IPS DF 6.9 (cell line): ENCODE results near the gene EFCAB8.
"Not testable (repeated sequence)": the region's sequence is repeated elsewhere in the genome, so short reads cannot be mapped to it uniquely, and the experiment has no call there.

ENCODE experiments used
- DNase-seq: peaks from one replicate; pipeline ENCODE4 v3.0.0-alpha.2; 2013; ENCODE audit warnings: low read depth, low spot score
- H3K27ac ChIP-seq: one replicate; pipeline ENCODE4 v1.5.1; 2013; ENCODE audit warnings: low read length, control low read depth
- H3K27me3 ChIP-seq: 2 replicates; pipeline ENCODE4 v1.6.1; 2013; ENCODE audit warnings: mild to moderate bottlenecking, low read length; ENCODE audit not compliant: control insufficient read depth, insufficient read depth
- H3K36me3 ChIP-seq: 2 replicates; pipeline ENCODE4 v1.6.1; 2013; ENCODE audit warnings: low read length; ENCODE audit not compliant: control insufficient read depth, insufficient read depth
- H3K4me1 ChIP-seq: 2 replicates; pipeline ENCODE4 v1.6.1; 2013; ENCODE audit warnings: low read length; ENCODE audit not compliant: control insufficient read depth, insufficient read depth
- H3K4me3 ChIP-seq: 2 replicates; pipeline ENCODE4 v1.5.1; 2013; ENCODE audit warnings: mild to moderate bottlenecking, low read length
- H3K9me3 ChIP-seq: 2 replicates; pipeline ENCODE4 v1.6.1; 2013; ENCODE audit warnings: low read length, inconsistent platforms; ENCODE audit not compliant: control insufficient read depth, insufficient read depth
- WGBS: extraction: QIAGEN DNeasy Blood & Tissue Kit; methylation state at CpG from one replicate; pipeline ENCODE4 v1.1.7; 2013; ENCODE audit warnings: mixed read lengths, missing lambda C conversion rate; ENCODE audit not compliant: insufficient read length, insufficient coverage; 5-methylcytosine and 5-hydroxymethylcytosine counted together

The EFCAB8 gene

GRCh38 chr20:32896521-32897280, 38.0 kb downstream of the EFCAB8 start:
- Histone ChIP-seq H3K4me1 (0 out of 2 replicates have a peak, but pooled peaks cover 1% of the 10 kb centered on the region), H3K4me3 (no peak overlapping the region), H3K36me3 (no peaks in the 10 kb centered on the region), H3K27me3 (no peaks in the 10 kb centered on the region), H3K9me3 (no peaks in the 10 kb centered on the region), H3K27ac (no peak overlapping the region)
- no peak for DNase-seq
- WGBS, result no CpG with 5 or more reads among the region's 18 CpGs

- no peak for DNase-seq
- Histone ChIP-seq H3K4me1 (0 out of 2 replicates have a peak, but pooled peaks cover 1% of the 10 kb centered on the region), H3K36me3 (no peaks in the 10 kb centered on the region), H3K27me3 (no peaks in the 10 kb centered on the region), H3K4me3 (no peak overlapping the region), H3K9me3 (no peaks in the 10 kb centered on the region), H3K27ac (no peak overlapping the region)
- WGBS, result no CpG with 5 or more reads among the region's 6 CpGs
These were observed 40.0 kb downstream of the EFCAB8 start for GRCh38 chr20:32898729-32899128.

- Histone ChIP-seq H3K27ac (no peak overlapping the region), H3K27me3 (no peaks in the 10 kb centered on the region), H3K4me3 (no peak overlapping the region), H3K36me3 (no peaks in the 10 kb centered on the region), H3K4me1 (no peaks in the 10 kb centered on the region), H3K9me3 (no peaks in the 10 kb centered on the region)
- no CpG with 5 or more reads among the region's 25 CpGs for WGBS
- no peak for DNase-seq
These were observed 44.0 kb downstream of the EFCAB8 start for GRCh38 chr20:32902456-32903420.

- no peaks in the 10 kb centered on the region for H3K36me3 ChIP-seq
- DNase-seq, result no peak
- H3K27me3 ChIP-seq, result no peaks in the 10 kb centered on the region
- H3K4me3 ChIP-seq, result no peak overlapping the region
- H3K27ac ChIP-seq, result no peak overlapping the region
- H3K4me1 ChIP-seq, result no peaks in the 10 kb centered on the region
- H3K9me3 ChIP-seq, result no peaks in the 10 kb centered on the region
- whole genome bisulfite sequencing, result no CpG with 5 or more reads among the region's 5 CpGs
These were observed 45.0 kb downstream of the EFCAB8 start for GRCh38 chr20:32903666-32904175.

- not testable (repeated sequence) for H3K27me3 ChIP-seq, DNase-seq, H3K36me3 ChIP-seq, H3K9me3 ChIP-seq, H3K27ac ChIP-seq, H3K4me3 ChIP-seq, H3K4me1 ChIP-seq
- WGBS, result no CpG with 5 or more reads among the region's 7 CpGs
These were observed 46.0 kb downstream of the EFCAB8 start for GRCh38 chr20:32904678-32905077.

- Histone ChIP-seq H3K27me3 (no peaks in the 10 kb centered on the region), H3K4me1 (no peaks in the 10 kb centered on the region), H3K36me3 (no peaks in the 10 kb centered on the region), H3K9me3 (no peaks in the 10 kb centered on the region), H3K27ac (no peak overlapping the region), H3K4me3 (no peak overlapping the region)
- no peak for DNase-seq
- WGBS, result no CpG with 5 or more reads among the region's 4 CpGs
These were observed 47.5 kb downstream of the EFCAB8 start for GRCh38 chr20:32906200-32906599.

GRCh38 chr20:32906871-32907495, 48.3 kb downstream of the EFCAB8 start:
- no peak for DNase-seq
- H3K4me3 ChIP-seq, result no peak overlapping the region
- H3K27ac ChIP-seq, result no peak overlapping the region
- H3K36me3 ChIP-seq, result no peaks in the 10 kb centered on the region
- no peaks in the 10 kb centered on the region for H3K27me3 ChIP-seq
- WGBS, result no CpG with 5 or more reads among the region's 13 CpGs
- no peaks in the 10 kb centered on the region for H3K9me3 ChIP-seq
- no peaks in the 10 kb centered on the region for H3K4me1 ChIP-seq

GRCh38 chr20:32907886-32908285, 49.2 kb downstream of the EFCAB8 start:
- Histone ChIP-seq H3K4me3 (no peak overlapping the region), H3K27me3 (no peaks in the 10 kb centered on the region), H3K36me3 (no peaks in the 10 kb centered on the region), H3K4me1 (no peaks in the 10 kb centered on the region), H3K9me3 (no peaks in the 10 kb centered on the region), H3K27ac (no peak overlapping the region)
- no peak for DNase-seq
- no CpG with 5 or more reads among the region's 13 CpGs for WGBS

GRCh38 chr20:32908334-32909292, 49.9 kb downstream of the EFCAB8 start:
- H3K27me3 ChIP-seq, result no peaks in the 10 kb centered on the region
- H3K9me3 ChIP-seq, result no peaks in the 10 kb centered on the region
- no peak overlapping the region for H3K4me3 ChIP-seq
- no peak for DNase-seq
- WGBS, result no CpG with 5 or more reads among the region's 19 CpGs
- no peaks in the 10 kb centered on the region for H3K4me1 ChIP-seq
- no peak overlapping the region for H3K27ac ChIP-seq
- H3K36me3 ChIP-seq, result no peaks in the 10 kb centered on the region
